HepG2 (cell line): ENCODE data around the gene TOMM40L. TPM values are rescaled to one million over a fixed set of nuclear protein-coding genes. Genes with fewer than 3 reads are reported as not detected.

Experiments
- CEBPB ChIP-seq: IDR thresholded peaks from 2 replicates; pipeline ENCODE4 v1.6.1; 2011; ENCODE audit warnings: low read depth, low read length, improper control_type of control experiment, borderline replicate concordance
- CHCHD3 ChIP-seq: sonication (generic); formaldehyde crosslinking; IDR thresholded peaks from 2 replicates; pipeline ENCODE4 v1.8.0; 2022; ENCODE audit warnings: mild to moderate bottlenecking, missing genetic modification reagents, moderate library complexity
- HINFP ChIP-seq: sonication (generic); formaldehyde crosslinking; IDR thresholded peaks from 2 replicates; pipeline ENCODE4 v1.4.0; 2020; ENCODE audit warnings: low read depth, mild to moderate bottlenecking, missing genetic modification reagents
- HNRNPH1 ChIP-seq: fragments of 200-400 bp; formaldehyde crosslinking; optimal IDR thresholded peaks from 2 replicates; pipeline ENCODE3; 2017; ENCODE audit warnings: mild to moderate bottlenecking, low read depth, low read length
- HOXD1 ChIP-seq: sonication (generic); formaldehyde crosslinking; IDR thresholded peaks from 2 replicates; pipeline ENCODE4 v1.5.0; 2020; ENCODE audit warnings: missing genetic modification reagents
- IRF9 ChIP-seq: sonication (generic); formaldehyde crosslinking; IDR thresholded peaks from 2 replicates; pipeline ENCODE4 v1.8.0; 2022; ENCODE audit warnings: missing genetic modification reagents, mild to moderate bottlenecking, borderline replicate concordance
- KLF12 ChIP-seq: sonication (generic); formaldehyde crosslinking; IDR thresholded peaks from 2 replicates; pipeline ENCODE4 v1.4.0; 2020; ENCODE audit warnings: missing genetic modification reagents, borderline replicate concordance
- POLR2G ChIP-seq: fragments of 200-400 bp; formaldehyde crosslinking; IDR thresholded peaks from 2 replicates; pipeline ENCODE4 v1.6.1; 2018; ENCODE audit warnings: mild to moderate bottlenecking, low read depth, low read length, moderate library complexity
- REL ChIP-seq: sonication (generic); formaldehyde crosslinking; conservative IDR thresholded peaks from 2 replicates; pipeline ENCODE4 v1.8.0; 2022; ENCODE audit warnings: mild to moderate bottlenecking, missing genetic modification reagents, moderate library complexity
- TRIM22 ChIP-seq: fragments of 450-650 bp; IDR thresholded peaks from 2 replicates; pipeline ENCODE4 v1.6.1; 2017
- ZBTB7B ChIP-seq: sonication (generic); formaldehyde crosslinking; IDR thresholded peaks from 2 replicates; pipeline ENCODE4 v1.4.0; 2020; ENCODE audit warnings: missing genetic modification reagents
- ZIK1 ChIP-seq: sonication (generic); formaldehyde crosslinking; IDR thresholded peaks from 2 replicates; pipeline ENCODE4 v1.5.0; 2020; ENCODE audit warnings: mild to moderate bottlenecking, low read depth, missing genetic modification reagents, borderline replicate concordance
- ZKSCAN8 ChIP-seq: IDR thresholded peaks from 2 replicates; pipeline ENCODE4 v1.6.1; 2016; ENCODE audit warnings: borderline replicate concordance, missing genetic modification reagents, missing compliant biosample characterization
- ZNF230 ChIP-seq: sonication (generic); formaldehyde crosslinking; IDR thresholded peaks from 2 replicates; pipeline ENCODE4 v1.4.0; 2020; ENCODE audit warnings: mild to moderate bottlenecking, missing genetic modification reagents
- ZNF615 ChIP-seq: sonication (generic); formaldehyde crosslinking; IDR thresholded peaks from 2 replicates; pipeline ENCODE4 v1.5.0; 2020; ENCODE audit warnings: mild to moderate bottlenecking, missing genetic modification reagents, borderline replicate concordance
- ZNF737 ChIP-seq: sonication (generic); formaldehyde crosslinking; IDR thresholded peaks from 2 replicates; pipeline ENCODE4 v1.5.0; 2020; ENCODE audit warnings: missing genetic modification reagents, mild to moderate bottlenecking, borderline replicate concordance
- ZSCAN30 ChIP-seq: sonication (generic); formaldehyde crosslinking; IDR thresholded peaks from 2 replicates; pipeline ENCODE4 v1.5.0; 2020; ENCODE audit warnings: mild to moderate bottlenecking, missing genetic modification reagents
- polyA plus RNA-seq, 8 experiments: library from polyadenylated mRNA; depleted of rRNA in 3 of 8; stranded (reverse) in 7 of 8; unstranded in 1 of 8; fragments of >200 nt; fragmentation: Illumina TruSeq in 4 of 8; extraction: Trizol in 4 of 8; gene quantifications; 2 replicates each; pipeline versions ENCODE4 v1.2.1 to v1.2.3, GENCODE V29; 2011 to 2016; ENCODE audit warnings: low read depth in 4 of 8, missing spikeins in 1 of 8, mixed read lengths in 1 of 8; ENCODE audit not compliant: insufficient read depth in 1 of 8
- total RNA-seq, 5 experiments: library from RNA; depleted of rRNA; stranded (reverse); fragments of >200 nt; fragmentation: Illumina TruSeq; extraction: Trizol; gene quantifications; 2 replicates each; pipeline ENCODE4 v1.2.3, GENCODE V29; 2016; ENCODE audit warnings: low read depth in 1 of 5
- TF ChIP-seq, protein P1 (sequence below): sonication (generic); formaldehyde crosslinking; IDR thresholded peaks from 2 replicates; pipeline ENCODE4 v1.5.1; 2020; ENCODE audit warnings: missing genetic modification reagents, mild to moderate bottlenecking, borderline replicate concordance
- TF ChIP-seq, protein P2 (sequence below): sonication (generic); formaldehyde crosslinking; IDR thresholded peaks from 2 replicates; pipeline ENCODE4 v1.4.0; 2020; ENCODE audit warnings: missing genetic modification reagents

The TOMM40L gene
- total and polyA plus RNA-seq, 2 of the 13 experiments (the other 11 are each of a cell fraction or from before 2014, with no cell fraction given) = 14.1 to 26.2 TPM

- peak; percentile 81 for TF ChIP-seq IRF9
- TF ChIP-seq, protein P1, sequence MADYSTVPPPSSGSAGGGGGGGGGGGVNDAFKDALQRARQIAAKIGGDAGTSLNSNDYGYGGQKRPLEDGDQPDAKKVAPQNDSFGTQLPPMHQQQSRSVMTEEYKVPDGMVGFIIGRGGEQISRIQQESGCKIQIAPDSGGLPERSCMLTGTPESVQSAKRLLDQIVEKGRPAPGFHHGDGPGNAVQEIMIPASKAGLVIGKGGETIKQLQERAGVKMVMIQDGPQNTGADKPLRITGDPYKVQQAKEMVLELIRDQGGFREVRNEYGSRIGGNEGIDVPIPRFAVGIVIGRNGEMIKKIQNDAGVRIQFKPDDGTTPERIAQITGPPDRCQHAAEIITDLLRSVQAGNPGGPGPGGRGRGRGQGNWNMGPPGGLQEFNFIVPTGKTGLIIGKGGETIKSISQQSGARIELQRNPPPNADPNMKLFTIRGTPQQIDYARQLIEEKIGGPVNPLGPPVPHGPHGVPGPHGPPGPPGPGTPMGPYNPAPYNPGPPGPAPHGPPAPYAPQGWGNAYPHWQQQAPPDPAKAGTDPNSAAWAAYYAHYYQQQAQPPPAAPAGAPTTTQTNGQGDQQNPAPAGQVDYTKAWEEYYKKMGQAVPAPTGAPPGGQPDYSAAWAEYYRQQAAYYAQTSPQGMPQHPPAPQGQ (CRISPR knock-in tag) = no peak
- TF ChIP-seq HOXD1 (CRISPR knock-in tag) = peak; percentile 62; the same call in 1 of the 2 replicates
- TF ChIP-seq REL (CRISPR knock-in tag) = no peak
- peak; percentile 89 for TF ChIP-seq ZNF230 (CRISPR knock-in tag)
- TF ChIP-seq CHCHD3 (CRISPR knock-in tag) = 0 out of 2 replicates have a peak, but pooled peaks have one; percentile 72
- no peak; the same call in 1 of the 2 replicates for TF ChIP-seq ZIK1 (CRISPR knock-in tag)
- no peak for TF ChIP-seq ZNF615 (CRISPR knock-in tag)
- no peak for TF ChIP-seq HNRNPH1
- TF ChIP-seq CEBPB = no peak
- 0 out of 2 replicates have a peak, but pooled peaks have one; percentile 22 for TF ChIP-seq KLF12 (CRISPR knock-in tag)
- TF ChIP-seq ZKSCAN8 (CRISPR knock-in tag) = no peak
- TF ChIP-seq TRIM22 = no peak
- TF ChIP-seq, protein P2, sequence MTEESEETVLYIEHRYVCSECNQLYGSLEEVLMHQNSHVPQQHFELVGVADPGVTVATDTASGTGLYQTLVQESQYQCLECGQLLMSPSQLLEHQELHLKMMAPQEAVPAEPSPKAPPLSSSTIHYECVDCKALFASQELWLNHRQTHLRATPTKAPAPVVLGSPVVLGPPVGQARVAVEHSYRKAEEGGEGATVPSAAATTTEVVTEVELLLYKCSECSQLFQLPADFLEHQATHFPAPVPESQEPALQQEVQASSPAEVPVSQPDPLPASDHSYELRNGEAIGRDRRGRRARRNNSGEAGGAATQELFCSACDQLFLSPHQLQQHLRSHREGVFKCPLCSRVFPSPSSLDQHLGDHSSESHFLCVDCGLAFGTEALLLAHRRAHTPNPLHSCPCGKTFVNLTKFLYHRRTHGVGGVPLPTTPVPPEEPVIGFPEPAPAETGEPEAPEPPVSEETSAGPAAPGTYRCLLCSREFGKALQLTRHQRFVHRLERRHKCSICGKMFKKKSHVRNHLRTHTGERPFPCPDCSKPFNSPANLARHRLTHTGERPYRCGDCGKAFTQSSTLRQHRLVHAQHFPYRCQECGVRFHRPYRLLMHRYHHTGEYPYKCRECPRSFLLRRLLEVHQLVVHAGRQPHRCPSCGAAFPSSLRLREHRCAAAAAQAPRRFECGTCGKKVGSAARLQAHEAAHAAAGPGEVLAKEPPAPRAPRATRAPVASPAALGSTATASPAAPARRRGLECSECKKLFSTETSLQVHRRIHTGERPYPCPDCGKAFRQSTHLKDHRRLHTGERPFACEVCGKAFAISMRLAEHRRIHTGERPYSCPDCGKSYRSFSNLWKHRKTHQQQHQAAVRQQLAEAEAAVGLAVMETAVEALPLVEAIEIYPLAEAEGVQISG (CRISPR knock-in tag) = no peak; the same call in none of the 2 replicates
- TF ChIP-seq ZSCAN30 (CRISPR knock-in tag) = no peak
- TF ChIP-seq POLR2G = peak; percentile 95
- TF ChIP-seq ZNF737 (CRISPR knock-in tag) = peak; percentile 75; the same call in 1 of the 2 replicates
- TF ChIP-seq HINFP (CRISPR knock-in tag) = peak; percentile 60; the same call in 1 of the 2 replicates
- peak; percentile 94 for TF ChIP-seq ZBTB7B (CRISPR knock-in tag)
Observed at GRCh38 chr1:161177112-161177935, 48.5 kb upstream of the TOMM40L start, which contains the start of gene B4GALT3 (continued).
